T-cell (primary cell): ENCODE data around the gene WDR45B. TPM values are rescaled to one million over a fixed set of nuclear protein-coding genes. Genes with fewer than 3 reads are reported as not detected.

Experiments used
- ATAC-seq, 4 experiments: fragments of 200-7000 bp in 3 of 4; fragments of 150-1000 bp in 1 of 4; cut with Tn5 transposase; replicated peaks in 1 of 4; 1 replicate in 3 of 4; 2 replicates in 1 of 4; pipeline ENCODE4 v1.10.0; 2021; ENCODE audit warnings: moderate library complexity in 3 of 4, mild to moderate bottlenecking in 2 of 4, moderate number of reproducible peaks in 1 of 4
- CTCF ChIA-PET, 2 donors: fragments of 300-600 bp; sonication (Branson Sonifier 250); formaldehyde crosslinking; loops; one replicate each; lab custom pipeline; 2022; ENCODE audit warnings: antibody characterized with exemption in 2 of 2; lab: Charles Lee
- POLR2A ChIA-PET, 2 donors: fragments of 300-600 bp; sonication (Branson Sonifier 250); formaldehyde crosslinking; loops; one replicate each; lab custom pipeline; 2022; ENCODE audit warnings: antibody characterized with exemption in 2 of 2; lab: Charles Lee
- DNase-seq, 35 experiments: peaks; one replicate each; pipeline versions ENCODE4 v3.0.0 to v3.0.0-alpha.2; 2013 to 2023
- H3K27ac ChIP-seq: one replicate; pipeline ENCODE4 v1.5.1; 2013; ENCODE audit warnings: low read length
- H3K27me3 ChIP-seq, 2 experiments: replicated peaks in 1 of 2; 1 replicate in 1 of 2; 2 replicates in 1 of 2; pipeline versions ENCODE4 v1.6.1 to v1.7.0; 2013; ENCODE audit warnings: low read length in 1 of 2, mixed read lengths in 1 of 2; ENCODE audit not compliant: control insufficient read depth in 2 of 2, insufficient read depth in 2 of 2; ENCODE audit errors: extremely low read depth in 1 of 2
- H3K36me3 ChIP-seq, 2 donors: 1 replicate in 1 of 2; 2 replicates in 1 of 2; pipeline versions ENCODE4 v1.6.1 to v1.7.0; 2013; ENCODE audit warnings: low read length in 1 of 2; ENCODE audit not compliant: control insufficient read depth in 2 of 2, insufficient read depth in 1 of 2; ENCODE audit errors: extremely low read depth in 1 of 2
- H3K4me1 ChIP-seq, 2 experiments: 1 replicate in 1 of 2; 2 replicates in 1 of 2; pipeline versions ENCODE4 v1.6.1 to v1.7.0; 2013; ENCODE audit warnings: low read length in 2 of 2, mixed read lengths in 1 of 2; ENCODE audit not compliant: insufficient read depth in 2 of 2, control insufficient read depth in 1 of 2; ENCODE audit errors: extremely low read depth in 1 of 2
- H3K4me3 ChIP-seq, 2 donors: 1 replicate in 1 of 2; 2 replicates in 1 of 2; pipeline versions ENCODE4 v1.5.1 to v1.7.0; 2013; ENCODE audit warnings: mild to moderate bottlenecking in 2 of 2, low read length in 1 of 2, moderate library complexity in 1 of 2; ENCODE audit not compliant: control insufficient read depth in 1 of 2; ENCODE audit errors: extremely low read depth in 1 of 2
- H3K9me3 ChIP-seq: 2 replicates; pipeline ENCODE4 v1.7.0; 2013
- H3K27ac Mint-ChIP-seq, 2 donors: one replicate each; pipeline ENCODE4 v1.8.0; 2020 to 2021; ENCODE audit warnings: mild to moderate bottlenecking in 2 of 2, mixed read lengths in 2 of 2
- H3K27me3 Mint-ChIP-seq, 2 donors: one replicate each; pipeline ENCODE4 v1.8.0; 2021 to 2022; ENCODE audit warnings: mixed read lengths in 2 of 2
- H3K36me3 Mint-ChIP-seq: one replicate; pipeline ENCODE4 v1.8.0; 2021; ENCODE audit warnings: mixed read lengths
- H3K4me1 Mint-ChIP-seq, 3 donors: one replicate each; pipeline ENCODE4 v1.8.0; 2020 to 2022; ENCODE audit warnings: mixed read lengths in 3 of 3, mild to moderate bottlenecking in 1 of 3
- H3K4me3 Mint-ChIP-seq, 3 donors: one replicate each; pipeline ENCODE4 v1.8.0; 2020 to 2022; ENCODE audit warnings: mild to moderate bottlenecking in 3 of 3, mixed read lengths in 3 of 3, moderate library complexity in 3 of 3
- H3K9me3 Mint-ChIP-seq, 3 donors: one replicate each; pipeline ENCODE4 v1.8.0; 2020 to 2022; ENCODE audit warnings: mixed read lengths in 3 of 3
- WGBS: methylation state at CpG from one replicate; pipeline ENCODE4 v1.1.5; 2013; ENCODE audit warnings: missing lambda C conversion rate; ENCODE audit not compliant: insufficient coverage; 5-methylcytosine and 5-hydroxymethylcytosine counted together
- total RNA-seq, 35 experiments: library from RNA in 6 of 35; stranded (reverse) in 6 of 35; fragments of 120-200 nt in 1 of 35; gene quantifications; one replicate each; pipeline versions ENCODE4 v1.2.1 to v1.2.4 and lab custom pipeline; 2013 to 2026

Gene WDR45B
- total RNA-seq, 5 donors from 2014 or later (not counting 1 experiment from before 2014, with no cell fraction given), result 57.3 to 81.5 (median 59.4) TPM

DNA sequence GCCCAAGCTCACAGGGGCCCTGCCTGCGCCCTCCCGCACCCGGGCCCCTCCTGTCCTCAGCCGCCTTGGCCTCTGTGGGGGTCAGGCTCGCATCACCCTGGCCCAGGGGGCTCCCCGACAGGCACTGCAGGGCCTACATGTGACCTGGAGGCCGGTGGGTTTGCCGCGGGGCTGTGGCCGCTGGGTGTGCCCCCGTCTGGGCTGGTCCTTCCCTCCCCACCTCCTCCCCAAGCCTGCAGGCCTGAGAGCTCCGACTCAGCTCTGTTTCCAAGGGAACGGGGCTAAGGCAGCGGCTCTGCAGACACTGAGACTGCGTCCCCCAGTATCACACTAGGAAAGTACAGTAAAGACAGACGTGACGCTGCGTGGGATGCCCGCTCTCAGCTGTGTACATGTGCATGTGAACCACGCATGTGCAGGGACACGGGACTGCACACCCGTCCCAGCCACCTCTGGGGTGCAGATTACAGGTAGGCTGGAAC is 16.5 kb upstream of the WDR45B start:
- ChIA-PET CTCF (no interaction called here), POLR2A (no interaction called here)
- H3K4me3 ChIP-seq, result no peak overlapping the region
- Mint-ChIP-seq H3K36me3 (peaks cover 7% of the 10 kb centered on the region), H3K27ac (no peak overlapping the region), H3K4me1 (peaks cover 5 to 6% (median 5%) of the 10 kb centered on the region in 3 donors), H3K4me3 (no peak overlapping the region), H3K27me3 (no peaks in the 10 kb centered on the region), H3K9me3 (no peaks in the 10 kb centered on the region)
- H3K36me3 ChIP-seq, result peaks cover 0 to 3% of the 10 kb centered on the region in 2 donors
- WGBS, result 91% methylated on average over 22 of the region's 22 CpGs
- H3K27me3 ChIP-seq, result no peaks in the 10 kb centered on the region
- peaks cover 0 to 5% of the 10 kb centered on the region in 2 experiments for H3K4me1 ChIP-seq
- ATAC-seq (no peak), DNase-seq (no peak)
- H3K9me3 ChIP-seq, result no peaks in the 10 kb centered on the region
- no peak overlapping the region for H3K27ac ChIP-seq

DNA sequence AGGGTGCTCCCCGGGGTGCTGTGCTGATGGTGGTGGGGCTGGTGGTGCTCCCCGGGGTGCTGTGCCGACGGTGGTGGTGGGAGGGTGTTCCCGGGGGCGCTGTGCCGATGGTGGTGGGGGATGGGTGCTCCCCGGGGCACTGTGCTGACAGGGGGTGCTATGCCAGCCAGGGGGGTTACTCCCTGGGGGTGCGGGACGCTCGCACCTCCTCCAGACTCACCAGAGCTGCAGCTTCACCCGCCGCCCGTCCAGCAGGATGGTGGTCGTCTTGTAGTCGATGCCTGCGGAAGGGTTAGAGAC is 16.0 kb upstream of the WDR45B start:
- no peak for ATAC-seq
- POLR2A ChIA-PET, result no interaction called here
- CTCF ChIA-PET, result no interaction called here
- no peak for DNase-seq
- Histone ChIP-seq H3K4me1 (peaks cover 0 to 5% of the 10 kb centered on the region in 2 experiments), H3K4me3 (no peak overlapping the region), H3K36me3 (peaks cover under 1 to 3% of the 10 kb centered on the region in 2 donors), H3K27me3 (no peaks in the 10 kb centered on the region), H3K27ac (no peak overlapping the region), H3K9me3 (no peaks in the 10 kb centered on the region)
- Mint-ChIP-seq H3K4me1 (peaks cover 5 to 6% (median 5%) of the 10 kb centered on the region in 3 donors), H3K4me3 (no peak overlapping the region), H3K9me3 (no peaks in the 10 kb centered on the region), H3K36me3 (peaks cover 7% of the 10 kb centered on the region), H3K27ac (no peak overlapping the region), H3K27me3 (no peaks in the 10 kb centered on the region)
- WGBS, result 89% methylated on average over 15 of the region's 17 CpGs

DNA sequence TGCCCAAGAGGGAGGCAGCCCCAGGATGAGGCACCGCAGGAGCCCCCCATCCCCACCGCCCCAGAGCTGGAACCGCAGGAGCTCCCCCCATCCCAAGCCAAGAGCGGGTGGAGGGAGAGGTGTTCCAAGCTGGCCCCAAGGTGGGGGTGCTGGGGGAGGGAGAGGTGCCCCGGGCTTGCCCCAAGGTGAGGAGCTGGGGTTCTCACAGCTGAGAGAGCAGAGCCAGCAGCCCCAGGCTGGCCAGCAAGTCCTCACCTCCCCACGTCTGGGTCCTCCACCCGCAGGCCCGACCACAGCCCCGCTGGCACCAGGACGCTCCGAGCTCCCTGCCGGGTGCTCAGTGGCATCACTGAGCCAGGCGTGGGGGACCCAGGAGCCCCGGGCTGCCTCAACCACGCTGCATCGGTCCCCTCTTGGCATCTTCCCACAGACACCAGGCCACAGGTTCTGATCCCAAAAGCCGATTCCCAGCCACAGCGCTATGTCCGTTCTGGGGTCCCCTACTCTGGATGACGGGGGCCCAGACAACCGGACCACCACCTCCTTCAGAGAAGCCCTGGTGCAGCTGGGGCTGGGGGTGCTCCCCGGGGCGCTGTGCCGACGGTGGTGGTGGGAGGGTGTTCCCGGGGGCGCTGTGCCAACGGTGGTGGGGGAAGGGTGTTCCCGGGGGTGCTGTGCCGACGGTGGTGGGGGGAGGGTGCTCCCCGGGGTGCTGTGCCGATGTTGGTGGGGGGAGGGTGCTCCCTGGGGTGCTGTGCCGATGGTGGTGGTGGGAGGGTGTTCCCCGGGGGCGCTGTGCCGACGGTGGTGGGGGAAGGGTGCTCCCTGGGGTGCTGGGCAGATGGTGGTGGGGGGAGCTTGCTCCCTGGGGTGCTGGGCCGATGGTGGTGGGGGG is 15.4 kb upstream of the WDR45B start:
- Histone ChIP-seq H3K27me3 (no peaks in the 10 kb centered on the region), H3K4me3 (no peak overlapping the region), H3K4me1 (peaks cover 0 to 2% of the 10 kb centered on the region in 2 experiments), H3K36me3 (peaks cover 2 to 3% of the 10 kb centered on the region in 2 donors), H3K27ac (no peak overlapping the region), H3K9me3 (no peaks in the 10 kb centered on the region)
- 87% methylated on average over 11 of the region's 39 CpGs for WGBS
- Mint-ChIP-seq H3K27ac (no peak overlapping the region), H3K9me3 (no peaks in the 10 kb centered on the region), H3K36me3 (peaks cover 7% of the 10 kb centered on the region), H3K4me3 (no peak overlapping the region), H3K4me1 (peaks cover 3 to 4% (median 3%) of the 10 kb centered on the region in 3 donors), H3K27me3 (no peaks in the 10 kb centered on the region)
- ChIA-PET POLR2A (no interaction called here), CTCF (interaction anchor here in 1 of 2 donors (0.5 kb wide), 1 partner anchor 23 kb away, joined by 5 read pairs; no protein-coding TSS in a partner anchor)
- ATAC-seq (no peak), DNase-seq (no peak)

DNA sequence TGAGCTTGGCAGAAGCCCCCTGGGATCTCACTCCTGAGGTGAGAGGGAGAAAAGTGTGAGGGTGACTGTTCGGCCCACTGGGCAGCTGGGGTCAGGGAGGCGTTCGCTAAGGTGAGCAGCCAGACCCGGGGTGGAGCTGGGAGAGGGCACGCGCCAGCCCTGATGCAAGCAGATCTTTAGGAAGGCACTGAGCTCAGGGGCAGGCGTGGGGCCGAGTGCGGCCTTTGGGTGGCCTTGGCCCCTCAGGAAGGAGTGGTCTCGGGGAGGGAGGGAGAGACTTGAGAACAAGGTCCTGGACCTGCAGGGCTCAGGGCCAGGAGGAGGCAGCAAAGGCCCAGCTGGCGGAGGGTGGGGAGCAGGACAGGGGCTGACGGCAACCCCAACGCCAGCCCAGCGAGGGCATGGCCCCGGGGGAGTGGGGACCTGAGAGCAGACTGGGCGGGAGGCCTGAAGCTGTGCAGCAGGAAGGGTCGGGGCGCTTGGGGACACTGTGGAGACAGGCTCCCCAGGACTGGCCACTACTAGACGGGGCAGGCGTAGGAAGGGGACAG is 14.5 kb upstream of the WDR45B start:
- POLR2A ChIA-PET, result no interaction called here
- WGBS, result 91% methylated on average over 20 of the region's 20 CpGs
- Histone ChIP-seq H3K27ac (no peak overlapping the region), H3K4me3 (no peak overlapping the region), H3K9me3 (no peaks in the 10 kb centered on the region), H3K4me1 (no peaks in the 10 kb centered on the region), H3K36me3 (peaks cover 2 to 3% of the 10 kb centered on the region in 2 donors), H3K27me3 (no peaks in the 10 kb centered on the region)
- DNase-seq, result no peak
- no peak for ATAC-seq
- Mint-ChIP-seq H3K9me3 (no peaks in the 10 kb centered on the region), H3K36me3 (peaks cover 4% of the 10 kb centered on the region), H3K4me3 (no peak overlapping the region), H3K27me3 (no peaks in the 10 kb centered on the region), H3K4me1 (no peaks in the 10 kb centered on the region), H3K27ac (no peak overlapping the region)
- CTCF ChIA-PET, result no interaction called here

DNA sequence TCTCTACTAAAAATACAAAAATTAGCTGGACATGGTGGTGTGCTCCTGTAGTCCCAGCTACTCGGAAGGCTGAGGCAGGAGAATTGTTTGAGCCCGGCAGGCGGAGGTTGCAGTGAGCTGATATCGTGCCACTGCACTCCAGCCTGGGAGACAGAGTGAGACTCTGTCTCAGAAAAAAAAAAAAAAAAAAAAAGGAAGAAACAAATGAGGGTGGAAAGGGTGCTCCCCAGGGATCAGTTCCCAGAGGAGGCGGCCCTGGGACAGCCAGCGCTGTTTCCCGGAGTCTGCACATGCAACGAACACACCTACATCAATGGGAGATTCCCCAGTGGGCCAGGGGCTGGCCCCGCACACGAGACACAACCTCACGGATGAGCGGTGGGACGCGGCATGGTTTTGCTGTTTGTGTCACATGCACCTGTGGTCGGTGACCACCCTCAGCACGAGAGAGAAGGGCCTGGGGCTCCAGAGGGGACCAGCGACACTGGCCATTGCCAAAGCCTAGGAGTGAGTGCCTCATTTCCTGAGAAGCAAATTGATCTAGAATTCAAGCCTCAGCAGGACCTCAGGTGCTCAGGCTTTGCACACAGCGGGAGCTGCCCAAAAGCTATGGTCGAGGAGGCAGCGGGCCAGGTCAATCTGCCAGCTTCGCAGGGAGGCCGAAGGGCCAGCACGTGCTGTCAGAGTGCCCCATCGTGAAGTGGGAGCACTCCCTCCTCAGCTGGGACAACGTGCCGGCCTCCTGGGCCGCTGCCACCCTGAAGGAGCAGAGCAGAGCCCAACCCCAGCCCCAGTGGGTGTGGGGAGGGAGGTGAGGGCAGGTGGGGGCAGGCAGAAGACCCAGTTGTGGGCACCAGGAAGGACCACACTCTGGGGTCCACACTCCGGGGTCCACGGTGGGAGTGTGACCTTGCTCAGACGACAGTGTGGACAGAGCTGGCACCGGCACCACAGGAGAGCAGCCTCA is 13.8 kb upstream of the WDR45B start:
- Mint-ChIP-seq H3K27me3 (no peaks in the 10 kb centered on the region), H3K27ac (no peak overlapping the region), H3K4me1 (no peaks in the 10 kb centered on the region), H3K4me3 (no peak overlapping the region), H3K36me3 (peaks cover 11% of the 10 kb centered on the region), H3K9me3 (no peaks in the 10 kb centered on the region)
- POLR2A ChIA-PET, result no interaction called here
- ATAC-seq (no peak), DNase-seq (no peak)
- Histone ChIP-seq H3K27ac (no peak overlapping the region), H3K27me3 (no peaks in the 10 kb centered on the region), H3K9me3 (no peaks in the 10 kb centered on the region), H3K4me3 (no peak overlapping the region), H3K4me1 (no peaks in the 10 kb centered on the region), H3K36me3 (peaks cover 2 to 3% of the 10 kb centered on the region in 2 donors)
- WGBS, result 87% methylated on average over 20 of the region's 31 CpGs
- CTCF ChIA-PET, result no interaction called here

DNA sequence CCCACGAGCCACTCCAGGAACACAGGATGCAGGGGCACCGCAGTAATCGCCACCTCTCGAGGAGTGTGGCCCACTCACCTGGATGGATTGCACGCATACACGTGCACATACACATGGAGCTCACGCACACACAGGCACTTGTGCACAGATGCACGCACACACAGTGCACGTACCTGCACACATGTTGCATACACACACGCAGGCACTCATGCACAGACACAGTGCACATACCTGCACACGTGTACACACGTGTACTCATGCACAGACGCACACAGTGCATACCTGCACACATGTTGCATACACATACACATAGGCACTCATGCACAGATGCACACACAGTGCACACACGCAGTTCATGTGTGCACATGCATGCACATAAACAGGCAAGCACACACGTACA is 11.6 kb upstream of the WDR45B start:
- WGBS, result 90% methylated on average over 15 of the region's 15 CpGs
- H3K4me1 ChIP-seq, result no peaks in the 10 kb centered on the region
- no peak overlapping the region for H3K4me3 ChIP-seq
- CTCF ChIA-PET, result no interaction called here
- peaks cover 2 to 3% of the 10 kb centered on the region in 2 donors for H3K36me3 ChIP-seq
- H3K27ac ChIP-seq, result no peak overlapping the region
- no peak overlapping the region for H3K4me3 Mint-ChIP-seq
- no peak for ATAC-seq
- H3K27me3 ChIP-seq, result no peaks in the 10 kb centered on the region
- no peaks in the 10 kb centered on the region for H3K9me3 Mint-ChIP-seq
- peaks cover 11% of the 10 kb centered on the region for H3K36me3 Mint-ChIP-seq
- no peak overlapping the region for H3K27ac Mint-ChIP-seq
- H3K27me3 Mint-ChIP-seq, result no peaks in the 10 kb centered on the region
- no peaks in the 10 kb centered on the region for H3K9me3 ChIP-seq
- DNase-seq, result no peak
- H3K4me1 Mint-ChIP-seq, result no peaks in the 10 kb centered on the region
- POLR2A ChIA-PET, result no interaction called here
